ENCODE measurements around the gene ACOT7.

Gene ACOT7

GRCh38 chr1:6299557-6300165, 93.9 kb downstream of the ACOT7 start:
- TF ChIP-seq EZH2 (IDR thresholded peaks at IDR 0.05; ENCODE audit: borderline replicate concordance, low read length), result no peak
- no peak overlapping the region for H3K9ac ChIP-seq (ENCODE audit: low read length)
- H3K4me1 ChIP-seq (ENCODE audit: insufficient read depth, low read length, severe bottlenecking), result no peaks in the 10 kb centered on the region
- H3K4me3 ChIP-seq (ENCODE audit: low read depth, low read length, poor library complexity, severe bottlenecking), result no peak overlapping the region
- no peaks in the 10 kb centered on the region for H3K79me2 ChIP-seq (ENCODE audit: insufficient read depth, low read length)
- H2AFZ ChIP-seq (ENCODE audit: low read length), result no peak overlapping the region
- H3K4me2 ChIP-seq (ENCODE audit: low read length), result no peak overlapping the region
- no peaks in the 10 kb centered on the region for H3K9me2 ChIP-seq (ENCODE audit: low read depth, low read length)
- H3K27ac ChIP-seq (ENCODE audit: low read depth, low read length, poor library complexity, severe bottlenecking), result no peak overlapping the region
- H3K27me3 ChIP-seq (ENCODE audit: insufficient read depth, low read length), result no peaks in the 10 kb centered on the region
- no peaks in the 10 kb centered on the region for H3F3A ChIP-seq (ENCODE audit: insufficient read depth, low read length)
- H3K9me3 ChIP-seq (ENCODE audit: low read length), result no peaks in the 10 kb centered on the region
- H4K20me1 ChIP-seq (ENCODE audit: insufficient read depth, low read length), result no peaks in the 10 kb centered on the region
- H3K36me3 ChIP-seq (ENCODE audit: insufficient read depth, low read length), result no peaks in the 10 kb centered on the region

DNA sequence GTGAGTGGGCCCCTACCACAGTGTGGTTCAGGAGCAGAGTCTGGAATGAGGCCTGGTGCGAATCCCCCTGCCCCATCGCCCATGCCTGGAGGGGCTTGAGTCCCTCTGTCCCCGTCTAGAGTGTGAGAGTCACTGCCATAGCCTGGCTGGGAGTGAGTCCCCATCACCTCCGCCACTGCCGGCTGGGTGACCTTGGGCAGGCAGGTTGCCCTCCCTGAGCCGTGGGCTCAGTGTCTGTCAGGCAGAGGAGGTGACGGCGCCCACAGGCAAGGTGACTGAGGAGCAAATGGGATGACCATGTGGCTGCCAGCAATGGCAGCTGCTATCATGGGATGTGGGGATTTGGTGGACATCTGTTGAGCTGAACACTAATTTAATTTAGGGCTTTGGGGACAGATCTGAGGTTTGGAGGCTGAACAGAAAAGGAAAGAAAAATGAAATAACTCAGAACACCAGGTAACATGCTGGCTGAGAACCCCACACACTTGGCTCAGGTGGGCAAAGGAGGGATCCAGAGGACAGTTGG, 94.6 kb downstream of the ACOT7 start:
- Histone ChIP-seq H3K4me3 (ENCODE audit: low read depth, low read length, poor library complexity, severe bottlenecking) (no peak overlapping the region), H3K36me3 (ENCODE audit: insufficient read depth, low read length) (no peaks in the 10 kb centered on the region), H3K9me3 (ENCODE audit: low read length) (no peaks in the 10 kb centered on the region), H3K9me2 (ENCODE audit: low read depth, low read length) (no peaks in the 10 kb centered on the region), H3K9ac (ENCODE audit: low read length) (no peak overlapping the region), H3K4me2 (ENCODE audit: low read length) (no peak overlapping the region), H3K4me1 (ENCODE audit: insufficient read depth, low read length, severe bottlenecking) (no peaks in the 10 kb centered on the region), H2AFZ (ENCODE audit: low read length) (no peak overlapping the region), H3F3A (ENCODE audit: insufficient read depth, low read length) (no peaks in the 10 kb centered on the region), H3K27ac (ENCODE audit: low read depth, low read length, poor library complexity, severe bottlenecking) (no peak overlapping the region), H3K79me2 (ENCODE audit: insufficient read depth, low read length) (no peaks in the 10 kb centered on the region), H3K27me3 (ENCODE audit: insufficient read depth, low read length) (no peaks in the 10 kb centered on the region), H4K20me1 (ENCODE audit: insufficient read depth, low read length) (no peaks in the 10 kb centered on the region)
- TF ChIP-seq CTCF (IDR thresholded peaks at IDR 0.05; ENCODE audit: low read length) (no peak), EZH2 (IDR thresholded peaks at IDR 0.05; ENCODE audit: borderline replicate concordance, low read length) (no peak)

GRCh38 chr1:6298530-6298929, 95.0 kb downstream of the ACOT7 start:
- H3K36me3 ChIP-seq (ENCODE audit: insufficient read depth, low read length), result no peaks in the 10 kb centered on the region
- no peaks in the 10 kb centered on the region for H3K9me3 ChIP-seq (ENCODE audit: low read length)
- H4K20me1 ChIP-seq (ENCODE audit: insufficient read depth, low read length), result no peaks in the 10 kb centered on the region
- H3K79me2 ChIP-seq (ENCODE audit: insufficient read depth, low read length), result no peaks in the 10 kb centered on the region
- no peak for TF ChIP-seq CTCF (IDR thresholded peaks at IDR 0.05; ENCODE audit: low read length)
- no peak for TF ChIP-seq EZH2 (IDR thresholded peaks at IDR 0.05; ENCODE audit: borderline replicate concordance, low read length)
- H3K4me3 ChIP-seq (ENCODE audit: low read depth, low read length, poor library complexity, severe bottlenecking), result no peak overlapping the region
- H3K27me3 ChIP-seq (ENCODE audit: insufficient read depth, low read length), result no peaks in the 10 kb centered on the region
- no peaks in the 10 kb centered on the region for H3K4me1 ChIP-seq (ENCODE audit: insufficient read depth, low read length, severe bottlenecking)
- no peak overlapping the region for H2AFZ ChIP-seq (ENCODE audit: low read length)
- H3K9ac ChIP-seq (ENCODE audit: low read length), result no peak overlapping the region
- H3K27ac ChIP-seq (ENCODE audit: low read depth, low read length, poor library complexity, severe bottlenecking), result no peak overlapping the region
- no peaks in the 10 kb centered on the region for H3K9me2 ChIP-seq (ENCODE audit: low read depth, low read length)
- H3K4me2 ChIP-seq (ENCODE audit: low read length), result no peak overlapping the region
- H3F3A ChIP-seq (ENCODE audit: insufficient read depth, low read length), result no peaks in the 10 kb centered on the region

DNA sequence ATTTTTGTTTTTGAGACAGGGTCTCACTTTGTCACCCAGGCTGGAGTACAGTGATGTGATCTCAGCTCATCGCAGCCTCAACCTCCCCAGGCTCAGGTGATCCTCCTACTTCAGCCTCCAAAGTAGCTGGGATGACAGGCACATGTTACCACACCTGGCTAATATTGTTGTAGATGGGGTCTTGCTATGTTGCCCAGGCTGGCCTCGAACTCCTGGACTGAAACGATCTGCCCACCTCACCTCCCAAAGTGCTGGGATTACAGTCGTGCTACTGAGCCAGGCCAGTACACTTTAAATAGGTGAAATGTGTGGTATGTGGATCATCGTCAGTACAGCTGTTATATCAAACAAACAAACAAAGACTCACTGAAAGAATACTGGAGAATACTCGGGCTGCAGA, 97.7 kb downstream of the ACOT7 start:
- Histone ChIP-seq H3K36me3 (ENCODE audit: insufficient read depth, low read length) (no peaks in the 10 kb centered on the region), H3K4me2 (ENCODE audit: low read length) (no peak overlapping the region), H3K4me1 (ENCODE audit: insufficient read depth, low read length, severe bottlenecking) (no peaks in the 10 kb centered on the region), H3K9me2 (ENCODE audit: low read depth, low read length) (no peaks in the 10 kb centered on the region), H4K20me1 (ENCODE audit: insufficient read depth, low read length) (no peaks in the 10 kb centered on the region), H3K27me3 (ENCODE audit: insufficient read depth, low read length) (no peaks in the 10 kb centered on the region), H3K4me3 (ENCODE audit: low read depth, low read length, poor library complexity, severe bottlenecking) (no peak overlapping the region), H3K79me2 (ENCODE audit: insufficient read depth, low read length) (no peaks in the 10 kb centered on the region), H3K9me3 (ENCODE audit: low read length) (no peaks in the 10 kb centered on the region), H2AFZ (ENCODE audit: low read length) (no peak overlapping the region), H3K9ac (ENCODE audit: low read length) (no peak overlapping the region), H3K27ac (ENCODE audit: low read depth, low read length, poor library complexity, severe bottlenecking) (no peak overlapping the region), H3F3A (ENCODE audit: insufficient read depth, low read length) (no peaks in the 10 kb centered on the region)
- TF ChIP-seq CTCF (IDR thresholded peaks at IDR 0.05; ENCODE audit: low read length), result no peak
- TF ChIP-seq EZH2 (IDR thresholded peaks at IDR 0.05; ENCODE audit: borderline replicate concordance, low read length), result no peak
